HCT116 (cell line): ENCODE measurements around the gene SLX9.

ENCODE experiments used
- ELF1 ChIP-seq: IDR thresholded peaks from 2 replicates; pipeline ENCODE4 v1.6.1; 2012; ENCODE audit warnings: low read depth, borderline replicate concordance
- POLR2A ChIP-seq: IDR thresholded peaks from 2 replicates; pipeline ENCODE4 v1.7.0; 2011; ENCODE audit warnings: borderline replicate concordance; ENCODE audit not compliant: insufficient read depth, insufficient read length; ENCODE audit errors: extremely low read depth
- POLR2AphosphoS5 ChIP-seq: IDR thresholded peaks from 2 replicates; pipeline ENCODE4 v1.6.1; 2011; ENCODE audit warnings: mild to moderate bottlenecking, low read depth, low read length, moderate library complexity
- SIN3A ChIP-seq: IDR thresholded peaks from 2 replicates; pipeline ENCODE4 v1.6.1; 2012; ENCODE audit warnings: low read depth
- TCF7L2 ChIP-seq: IDR thresholded peaks from 2 replicates; pipeline ENCODE4 v1.7.0; 2011; ENCODE audit warnings: borderline replicate concordance, inconsistent platforms; ENCODE audit not compliant: insufficient read depth, insufficient read length; ENCODE audit errors: extremely low read depth
- YY1 ChIP-seq: IDR thresholded peaks from 2 replicates; pipeline ENCODE4 v1.6.1; 2011; ENCODE audit warnings: low read length, low read depth, moderate library complexity, mild to moderate bottlenecking; ENCODE audit not compliant: insufficient replicate concordance; ENCODE audit errors: extremely low read depth
- ZNF274 ChIP-seq: fragments of 200-500 bp; sonication (Bioruptor generic); IDR thresholded peaks from 2 replicates; pipeline ENCODE4 v1.6.1; 2014; ENCODE audit warnings: mild to moderate bottlenecking, low read depth, low read length, inconsistent platforms
- TF ChIP-seq, protein P1 (sequence below), 3 experiments: fragments of 200-600 bp in 1 of 3; sonication (generic) in 1 of 3; IDR thresholded peaks in 2 of 3; conservative IDR thresholded peaks in 1 of 3; 2 replicates each; pipeline ENCODE4 v1.5.1; 2012 to 2017; ENCODE audit warnings: low read depth in 2 of 3, low read length in 2 of 3, antibody characterized with exemption in 1 of 3, borderline replicate concordance in 1 of 3, control low read depth in 1 of 3, mild to moderate bottlenecking in 1 of 3, mixed read lengths in 1 of 3, mixed run types in 1 of 3, moderate library complexity in 1 of 3; ENCODE audit not compliant: insufficient read depth in 1 of 3
- TF ChIP-seq, protein P2 (sequence below): IDR thresholded peaks from 2 replicates; pipeline ENCODE4 v1.6.1; 2012; ENCODE audit warnings: low read depth

DNA sequence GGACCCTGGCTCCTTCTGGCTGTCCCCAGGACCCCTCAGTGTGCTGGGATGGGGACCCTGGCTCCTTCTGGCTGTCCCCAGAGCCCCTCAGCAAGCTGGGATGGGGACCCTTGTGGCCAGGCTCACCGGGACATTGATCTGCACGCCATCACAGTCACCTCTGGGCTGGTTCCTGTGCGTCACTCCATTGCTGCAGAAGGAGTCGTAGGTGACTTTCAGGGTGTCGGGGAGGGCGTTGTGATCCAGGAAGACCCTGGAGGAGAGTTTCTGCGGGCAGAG is 46.6 kb upstream of the SLX9 start:
- TF ChIP-seq, protein P1, sequence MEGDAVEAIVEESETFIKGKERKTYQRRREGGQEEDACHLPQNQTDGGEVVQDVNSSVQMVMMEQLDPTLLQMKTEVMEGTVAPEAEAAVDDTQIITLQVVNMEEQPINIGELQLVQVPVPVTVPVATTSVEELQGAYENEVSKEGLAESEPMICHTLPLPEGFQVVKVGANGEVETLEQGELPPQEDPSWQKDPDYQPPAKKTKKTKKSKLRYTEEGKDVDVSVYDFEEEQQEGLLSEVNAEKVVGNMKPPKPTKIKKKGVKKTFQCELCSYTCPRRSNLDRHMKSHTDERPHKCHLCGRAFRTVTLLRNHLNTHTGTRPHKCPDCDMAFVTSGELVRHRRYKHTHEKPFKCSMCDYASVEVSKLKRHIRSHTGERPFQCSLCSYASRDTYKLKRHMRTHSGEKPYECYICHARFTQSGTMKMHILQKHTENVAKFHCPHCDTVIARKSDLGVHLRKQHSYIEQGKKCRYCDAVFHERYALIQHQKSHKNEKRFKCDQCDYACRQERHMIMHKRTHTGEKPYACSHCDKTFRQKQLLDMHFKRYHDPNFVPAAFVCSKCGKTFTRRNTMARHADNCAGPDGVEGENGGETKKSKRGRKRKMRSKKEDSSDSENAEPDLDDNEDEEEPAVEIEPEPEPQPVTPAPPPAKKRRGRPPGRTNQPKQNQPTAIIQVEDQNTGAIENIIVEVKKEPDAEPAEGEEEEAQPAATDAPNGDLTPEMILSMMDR (IDR thresholded peaks at IDR 0.05 in 2 of 3, conservative IDR thresholded peaks at IDR 0.05 in 1 of 3; ENCODE audit: borderline replicate concordance in 1 of 3, insufficient read depth in 1 of 3, low read depth in 2 of 3, low read length in 2 of 3) = no peak
- TF ChIP-seq YY1 (no peak), ELF1 (no peak), POLR2AphosphoS5 (no peak), POLR2A (no peak), SIN3A (no peak), ZNF274 (no peak), TCF7L2 (no peak)
- TF ChIP-seq, protein P2, sequence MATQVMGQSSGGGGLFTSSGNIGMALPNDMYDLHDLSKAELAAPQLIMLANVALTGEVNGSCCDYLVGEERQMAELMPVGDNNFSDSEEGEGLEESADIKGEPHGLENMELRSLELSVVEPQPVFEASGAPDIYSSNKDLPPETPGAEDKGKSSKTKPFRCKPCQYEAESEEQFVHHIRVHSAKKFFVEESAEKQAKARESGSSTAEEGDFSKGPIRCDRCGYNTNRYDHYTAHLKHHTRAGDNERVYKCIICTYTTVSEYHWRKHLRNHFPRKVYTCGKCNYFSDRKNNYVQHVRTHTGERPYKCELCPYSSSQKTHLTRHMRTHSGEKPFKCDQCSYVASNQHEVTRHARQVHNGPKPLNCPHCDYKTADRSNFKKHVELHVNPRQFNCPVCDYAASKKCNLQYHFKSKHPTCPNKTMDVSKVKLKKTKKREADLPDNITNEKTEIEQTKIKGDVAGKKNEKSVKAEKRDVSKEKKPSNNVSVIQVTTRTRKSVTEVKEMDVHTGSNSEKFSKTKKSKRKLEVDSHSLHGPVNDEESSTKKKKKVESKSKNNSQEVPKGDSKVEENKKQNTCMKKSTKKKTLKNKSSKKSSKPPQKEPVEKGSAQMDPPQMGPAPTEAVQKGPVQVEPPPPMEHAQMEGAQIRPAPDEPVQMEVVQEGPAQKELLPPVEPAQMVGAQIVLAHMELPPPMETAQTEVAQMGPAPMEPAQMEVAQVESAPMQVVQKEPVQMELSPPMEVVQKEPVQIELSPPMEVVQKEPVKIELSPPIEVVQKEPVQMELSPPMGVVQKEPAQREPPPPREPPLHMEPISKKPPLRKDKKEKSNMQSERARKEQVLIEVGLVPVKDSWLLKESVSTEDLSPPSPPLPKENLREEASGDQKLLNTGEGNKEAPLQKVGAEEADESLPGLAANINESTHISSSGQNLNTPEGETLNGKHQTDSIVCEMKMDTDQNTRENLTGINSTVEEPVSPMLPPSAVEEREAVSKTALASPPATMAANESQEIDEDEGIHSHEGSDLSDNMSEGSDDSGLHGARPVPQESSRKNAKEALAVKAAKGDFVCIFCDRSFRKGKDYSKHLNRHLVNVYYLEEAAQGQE = no peak
